OCI-LY7 (cell line): ENCODE measurements around the gene MAML3.

Source experiments
- CTCF ChIP-seq: fragments of 200-600 bp; sonication (generic); conservative IDR thresholded peaks from 2 replicates; pipeline ENCODE4 v1.5.1; 2014; ENCODE audit warnings: mild to moderate bottlenecking, antibody characterized with exemption, low read length, moderate library complexity, mixed read lengths
- EZH2phosphoT487 ChIP-seq: fragments of 200-600 bp; sonication (generic); IDR thresholded peaks from 2 replicates; pipeline ENCODE4 v1.6.1; 2018; ENCODE audit warnings: low read depth, borderline replicate concordance, mild to moderate bottlenecking, mixed run types, antibody characterized with exemption, low read length, moderate library complexity, mixed read lengths

- TF ChIP-seq CTCF (no peak), EZH2phosphoT487 (no peak)
Measured at GRCh38 chr4:139973616-139974015, 180.4 kb downstream of the MAML3 start.
